ENCODE measurements around the gene RAB31.

RAB31 gene

GRCh38 chr18:9788860-9789259, 80.8 kb downstream of the RAB31 start:
- DNase-seq (ENCODE audit: low read depth), result no peak

- DNase-seq (ENCODE audit: low read depth), result no peak
Measured at GRCh38 chr18:9790261-9790660, 82.2 kb downstream of the RAB31 start.

DNA sequence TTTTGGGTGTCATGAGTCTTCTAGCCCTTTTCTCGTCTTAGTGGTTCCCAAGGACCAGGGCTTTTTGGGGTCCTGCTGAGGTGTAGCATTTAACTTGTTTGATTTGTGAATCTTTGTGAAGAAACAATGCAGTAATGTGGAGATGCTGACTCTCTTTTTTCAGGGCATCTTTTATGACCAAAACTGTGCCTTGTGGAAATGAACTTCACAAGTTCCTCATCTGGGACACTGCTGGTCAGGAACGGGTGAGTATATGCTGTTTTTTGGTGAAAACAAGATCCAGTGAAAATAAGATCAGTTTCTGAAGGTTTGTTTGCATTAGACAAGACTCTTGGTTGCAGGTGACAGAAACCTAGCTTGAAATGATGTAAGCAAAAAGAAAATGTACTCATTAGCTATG, 83.9 kb downstream of the RAB31 start:
- no peak for DNase-seq (ENCODE audit: low read depth)

- DNase-seq (ENCODE audit: low read depth), result peak; percentile 45
Measured at GRCh38 chr18:9792565-9793245, 84.6 kb downstream of the RAB31 start.

GRCh38 chr18:9796011-9796410, 87.9 kb downstream of the RAB31 start:
- DNase-seq (ENCODE audit: low read depth), result no peak

GRCh38 chr18:9796935-9797549, 88.9 kb downstream of the RAB31 start:
- no peak for DNase-seq (ENCODE audit: low read depth)

GRCh38 chr18:9802175-9803062, 94.3 kb downstream of the RAB31 start:
- DNase-seq (ENCODE audit: low read depth), result no peak

GRCh38 chr18:9803063-9803697, 95.1 kb downstream of the RAB31 start:
- DNase-seq (ENCODE audit: low read depth), result no peak

GRCh38 chr18:9803698-9804516, 95.8 kb downstream of the RAB31 start:
- DNase-seq (ENCODE audit: low read depth), result no peak

DNA sequence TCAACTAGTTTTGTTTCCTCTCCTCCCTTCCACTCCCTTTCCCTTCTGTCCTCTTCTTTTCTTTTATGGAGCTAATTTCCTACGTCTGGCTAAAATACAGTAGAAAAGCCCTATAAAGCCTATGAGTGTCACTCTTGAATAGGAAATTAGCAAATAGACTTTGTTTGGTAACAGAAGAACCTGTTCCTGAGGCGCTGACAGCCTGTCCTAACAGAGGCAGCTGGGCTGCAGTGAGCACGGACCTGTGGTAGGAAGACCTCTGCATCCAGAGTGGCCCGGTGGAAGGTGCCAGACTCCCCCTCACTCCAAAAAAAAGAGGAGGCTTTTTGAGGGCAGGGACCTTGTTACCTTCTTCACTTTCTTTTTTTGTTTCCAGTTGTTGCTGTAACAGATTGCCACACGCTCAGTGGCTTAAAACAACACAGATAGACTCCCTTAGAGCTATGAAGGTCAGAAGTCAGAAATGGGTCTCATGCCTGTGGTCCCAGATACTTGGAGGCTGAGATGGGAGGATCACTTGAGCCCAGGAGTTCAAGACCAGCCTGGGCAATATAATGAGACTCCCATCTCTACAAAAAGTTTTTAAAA, 96.5 kb downstream of the RAB31 start:
- DNase-seq (ENCODE audit: low read depth), result no peak

DNA sequence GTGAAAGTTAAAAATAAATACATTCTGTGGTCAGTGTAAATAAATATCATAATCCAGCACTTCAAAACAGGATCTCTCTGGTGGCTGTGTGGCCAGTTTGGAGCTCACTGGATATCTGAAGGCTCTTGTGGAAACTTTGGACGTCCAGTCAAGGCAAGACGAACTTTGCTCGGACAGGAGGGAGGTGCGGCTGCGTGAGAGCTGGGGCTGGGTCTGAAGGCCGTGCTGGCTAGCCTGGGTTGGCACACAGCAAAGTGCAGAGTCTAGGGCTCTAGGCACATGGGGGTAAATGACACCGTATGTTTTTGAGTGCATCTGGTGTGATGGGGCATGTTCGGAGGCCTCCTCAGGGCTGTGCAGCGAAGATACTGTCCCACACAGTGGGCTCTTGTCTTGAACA, 98.8 kb downstream of the RAB31 start:
- no peak for DNase-seq (ENCODE audit: low read depth)

- peak; percentile 12 for DNase-seq (ENCODE audit: low read depth)
Measured at GRCh38 chr18:9808295-9809241, 100.5 kb downstream of the RAB31 start.

DNA sequence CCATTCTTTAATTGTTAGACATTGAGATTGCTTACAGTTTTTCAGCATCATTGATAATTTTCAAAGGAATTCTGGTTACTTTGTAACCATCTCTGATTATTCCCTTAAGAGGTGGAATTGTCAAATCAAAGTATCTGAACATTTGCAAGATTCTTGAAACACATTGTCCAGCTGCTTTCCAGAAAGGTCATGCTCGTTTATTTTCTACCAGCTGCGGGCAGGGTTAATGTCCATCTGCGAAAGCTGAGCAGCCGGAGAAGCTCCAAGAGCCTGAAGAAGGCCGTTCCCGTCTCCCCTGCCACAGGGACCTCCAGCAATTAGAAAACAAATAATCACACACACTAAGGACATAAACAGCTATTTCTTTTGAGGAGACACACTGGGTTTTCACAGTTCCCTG, 101.6 kb downstream of the RAB31 start:
- no peak for DNase-seq (ENCODE audit: low read depth)

DNA sequence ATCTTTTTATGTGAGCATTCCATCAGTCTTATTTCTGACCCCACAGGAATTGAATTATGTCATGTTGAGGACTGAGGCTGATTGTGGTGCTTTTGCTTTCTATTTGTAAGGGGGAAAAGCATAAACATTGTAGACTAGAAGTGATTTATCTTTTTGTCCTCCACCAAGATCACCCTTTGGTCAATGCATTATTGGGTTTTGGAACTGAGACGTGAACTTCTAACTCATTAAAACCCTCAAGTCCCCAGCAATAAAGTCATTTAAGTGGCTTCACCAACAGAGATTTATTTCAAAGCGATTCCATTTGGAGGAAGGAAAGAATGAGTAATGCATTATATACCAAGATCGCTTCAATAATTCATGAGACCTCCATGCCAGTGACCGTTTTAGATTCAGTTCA, 102.2 kb downstream of the RAB31 start:
- DNase-seq (ENCODE audit: low read depth), result no peak

DNA sequence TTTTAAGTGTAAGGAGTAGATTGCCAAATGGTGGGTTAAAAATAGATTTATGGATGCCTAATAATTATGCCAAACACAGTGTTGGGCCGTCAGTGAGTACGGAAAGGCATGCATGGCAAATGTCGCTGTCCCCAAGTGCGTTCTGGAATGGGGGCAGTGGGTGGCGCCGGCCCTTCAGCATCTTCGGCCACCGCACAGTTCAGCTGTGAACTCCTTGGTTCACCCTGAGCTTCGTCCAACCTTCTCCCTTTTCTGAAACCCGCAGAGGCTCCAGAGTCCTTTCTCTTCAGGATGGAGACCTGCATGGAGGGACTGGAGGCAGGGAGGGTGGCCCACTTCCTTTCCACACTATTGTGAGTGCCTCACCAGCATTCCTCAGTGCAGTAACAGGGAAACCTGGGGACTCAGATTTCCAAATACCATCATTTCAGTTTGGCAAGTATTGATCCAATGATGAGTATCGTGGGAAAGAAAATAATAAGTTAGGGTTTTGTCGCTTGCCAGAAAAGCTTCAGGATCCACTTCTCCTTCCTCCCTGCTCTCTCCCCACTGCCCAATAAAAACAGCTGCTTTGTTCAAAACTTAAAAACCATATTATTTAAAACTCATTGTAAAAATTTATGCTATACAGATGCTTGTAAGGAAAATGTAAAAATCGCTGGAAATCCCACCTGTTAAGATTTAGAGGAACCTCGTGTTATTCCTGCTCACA, 103.0 kb downstream of the RAB31 start:
- DNase-seq (ENCODE audit: low read depth), result no peak

- DNase-seq (ENCODE audit: low read depth), result no peak
Measured at GRCh38 chr18:9811978-9812377, 103.9 kb downstream of the RAB31 start.

DNA sequence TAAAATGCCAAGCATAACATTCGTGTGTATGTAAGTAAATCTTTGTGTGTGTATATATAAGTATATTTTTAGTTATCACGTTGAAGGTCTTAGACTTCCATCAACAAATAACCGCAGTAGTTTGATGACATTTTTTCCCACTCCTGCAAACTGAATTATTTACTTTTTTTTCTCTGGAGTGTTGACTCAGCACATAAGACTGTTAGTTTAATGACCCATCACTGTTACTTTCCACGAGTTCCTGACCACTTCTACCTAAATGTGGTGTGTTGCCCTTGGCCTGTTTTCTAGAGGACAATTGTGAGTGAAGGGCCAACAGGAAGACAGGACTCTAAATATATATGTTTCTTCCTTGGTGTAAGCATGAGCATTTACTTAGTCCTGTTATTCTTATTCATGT, 106.3 kb downstream of the RAB31 start:
- peak; percentile 75 for DNase-seq (ENCODE audit: low read depth)

- DNase-seq (ENCODE audit: low read depth), result no peak
Measured at GRCh38 chr18:9817286-9817685, 109.2 kb downstream of the RAB31 start.

- no peak for DNase-seq (ENCODE audit: low read depth)
Measured at GRCh38 chr18:9817725-9818422, 109.8 kb downstream of the RAB31 start.

Data from ELR (cell line).